ENCODE data around the gene LSG1. TPM values are rescaled to one million over a fixed set of nuclear protein-coding genes. Genes with fewer than 3 reads are reported as not detected.

The LSG1 gene
- polyA plus RNA-seq (2013, experiment 1 of 2), result 18.1 TPM
- polyA plus RNA-seq (2013, experiment 2 of 2), result 19.1 TPM

GRCh38 chr3:194671900-194672808 lies at the start of gene LSG1:
Gene LSG1, minus strand, starts transcription at chr3:194672191. Its CDS starts 29 bp downstream, at chr3:194672162.
- H3K27ac ChIP-seq (ENCODE audit: low read depth, low read length, severe bottlenecking), result peak within 1 kb of the TSS; percentile 87
- peaks cover 10% of the 10 kb centered on the region for H3K36me3 ChIP-seq (ENCODE audit: control insufficient read depth, insufficient read depth, low read length)
- peak within 1 kb of the TSS; percentile 99 for H3K4me3 ChIP-seq (ENCODE audit: extremely low read depth, insufficient read depth, low read length, poor library complexity, severe bottlenecking)
- WGBS, 2 experiments (ENCODE audit: insufficient coverage in 2 of 2), result 0% methylated on average over 48 to 49 of the region's 57 CpGs
- H3K4me1 ChIP-seq (ENCODE audit: control insufficient read depth, insufficient read depth, low read length, poor library complexity, severe bottlenecking), result no peaks in the 10 kb centered on the region
- no peaks in the 10 kb centered on the region for H3K9me3 ChIP-seq (ENCODE audit: control insufficient read depth, low read length)

GRCh38 chr3:194720048-194720447 lies 48.1 kb upstream of the LSG1 start:
- Histone ChIP-seq H3K4me3 (ENCODE audit: extremely low read depth, insufficient read depth, low read length, poor library complexity, severe bottlenecking) (no peak overlapping the region), H3K36me3 (ENCODE audit: control insufficient read depth, insufficient read depth, low read length) (no peaks in the 10 kb centered on the region)
- WGBS, 2 experiments (ENCODE audit: insufficient coverage in 2 of 2), result 83 to 95% methylated on average over 5 to 6 of the region's 6 CpGs

DNA sequence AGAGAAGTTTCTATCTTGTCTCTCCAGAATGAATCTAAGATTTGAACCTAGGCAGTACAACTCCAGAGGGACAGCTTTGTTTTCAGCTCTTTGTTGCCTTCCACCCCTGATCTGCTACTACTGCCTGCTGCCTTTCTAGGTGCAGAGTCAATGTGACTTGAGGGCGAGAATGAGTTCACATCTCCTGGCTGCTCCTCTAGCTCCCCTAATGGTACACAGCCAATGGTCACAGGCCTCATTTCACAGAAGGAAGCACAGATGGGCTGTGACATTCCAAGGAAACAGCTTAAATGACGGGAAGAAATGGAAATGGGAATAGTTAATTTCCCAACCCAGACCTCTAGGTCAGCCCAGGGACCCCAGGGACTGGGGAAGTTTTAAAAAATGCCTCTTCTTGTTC lies 46.1 kb upstream of the LSG1 start:
- Histone ChIP-seq H3K36me3 (ENCODE audit: control insufficient read depth, insufficient read depth, low read length) (no peaks in the 10 kb centered on the region), H3K4me3 (ENCODE audit: extremely low read depth, insufficient read depth, low read length, poor library complexity, severe bottlenecking) (no peak overlapping the region), H3K27ac (ENCODE audit: low read depth, low read length, severe bottlenecking) (no peak overlapping the region), H3K9me3 (ENCODE audit: control insufficient read depth, low read length) (no peaks in the 10 kb centered on the region), H3K4me1 (ENCODE audit: control insufficient read depth, insufficient read depth, low read length, poor library complexity, severe bottlenecking) (peaks cover 22% of the 10 kb centered on the region)
- 64% methylated on average over 2 of the region's 2 CpGs; no CpG with 5 or more reads in 1 of the 2 experiments for WGBS, 2 experiments (ENCODE audit: insufficient coverage in 2 of 2)

More at GRCh38 chr3:194720048-194720447, 48.1 kb upstream of the LSG1 start:
- no peak overlapping the region for H3K27ac ChIP-seq (ENCODE audit: low read depth, low read length, severe bottlenecking)
- H3K4me1 ChIP-seq (ENCODE audit: control insufficient read depth, insufficient read depth, low read length, poor library complexity, severe bottlenecking), result peaks cover 10% of the 10 kb centered on the region
- H3K9me3 ChIP-seq (ENCODE audit: control insufficient read depth, low read length), result no peaks in the 10 kb centered on the region

GRCh38 chr3:194715022-194715800 lies 43.2 kb upstream of the LSG1 start:
- H3K4me1 ChIP-seq (ENCODE audit: control insufficient read depth, insufficient read depth, low read length, poor library complexity, severe bottlenecking), result peaks cover 27% of the 10 kb centered on the region
- no peak overlapping the region for H3K4me3 ChIP-seq (ENCODE audit: extremely low read depth, insufficient read depth, low read length, poor library complexity, severe bottlenecking)
- H3K36me3 ChIP-seq (ENCODE audit: control insufficient read depth, insufficient read depth, low read length), result no peaks in the 10 kb centered on the region
- peak overlapping the region; percentile 10 for H3K27ac ChIP-seq (ENCODE audit: low read depth, low read length, severe bottlenecking)
- WGBS, 2 experiments (ENCODE audit: insufficient coverage in 2 of 2), result 86 to 90% methylated on average over 4 to 8 of the region's 8 CpGs
- no peaks in the 10 kb centered on the region for H3K9me3 ChIP-seq (ENCODE audit: control insufficient read depth, low read length)

GRCh38 chr3:194714564-194714963 lies 42.6 kb upstream of the LSG1 start:
- Histone ChIP-seq H3K27ac (ENCODE audit: low read depth, low read length, severe bottlenecking) (no peak overlapping the region), H3K9me3 (ENCODE audit: control insufficient read depth, low read length) (no peaks in the 10 kb centered on the region), H3K36me3 (ENCODE audit: control insufficient read depth, insufficient read depth, low read length) (no peaks in the 10 kb centered on the region), H3K4me1 (ENCODE audit: control insufficient read depth, insufficient read depth, low read length, poor library complexity, severe bottlenecking) (peaks cover 27% of the 10 kb centered on the region), H3K4me3 (ENCODE audit: extremely low read depth, insufficient read depth, low read length, poor library complexity, severe bottlenecking) (no peak overlapping the region)
- 88 to 100% methylated on average over 5 to 6 of the region's 6 CpGs for WGBS, 2 experiments (ENCODE audit: insufficient coverage in 2 of 2)

DNA sequence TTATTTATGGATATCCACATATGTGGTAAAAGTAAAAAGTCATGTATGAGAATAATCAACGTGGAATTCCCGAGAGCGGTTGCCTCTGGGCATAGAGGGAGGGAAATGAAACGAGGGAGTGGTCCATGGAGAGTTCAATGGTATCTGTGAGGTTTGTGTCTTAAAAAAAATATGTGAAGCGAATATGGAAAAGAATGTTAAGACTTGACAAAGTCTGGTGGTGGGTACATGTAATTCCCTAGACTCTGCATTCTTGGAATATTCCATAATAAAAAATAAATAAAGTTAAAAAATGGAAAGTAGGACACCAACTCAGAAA lies 42.1 kb upstream of the LSG1 start:
- Histone ChIP-seq H3K27ac (ENCODE audit: low read depth, low read length, severe bottlenecking) (no peak overlapping the region), H3K4me3 (ENCODE audit: extremely low read depth, insufficient read depth, low read length, poor library complexity, severe bottlenecking) (no peak overlapping the region), H3K4me1 (ENCODE audit: control insufficient read depth, insufficient read depth, low read length, poor library complexity, severe bottlenecking) (peaks cover 27% of the 10 kb centered on the region), H3K36me3 (ENCODE audit: control insufficient read depth, insufficient read depth, low read length) (no peaks in the 10 kb centered on the region), H3K9me3 (ENCODE audit: control insufficient read depth, low read length) (no peaks in the 10 kb centered on the region)
- WGBS, 2 experiments (ENCODE audit: insufficient coverage in 2 of 2), result 94 to 96% methylated on average over 5 of the region's 5 CpGs

DNA sequence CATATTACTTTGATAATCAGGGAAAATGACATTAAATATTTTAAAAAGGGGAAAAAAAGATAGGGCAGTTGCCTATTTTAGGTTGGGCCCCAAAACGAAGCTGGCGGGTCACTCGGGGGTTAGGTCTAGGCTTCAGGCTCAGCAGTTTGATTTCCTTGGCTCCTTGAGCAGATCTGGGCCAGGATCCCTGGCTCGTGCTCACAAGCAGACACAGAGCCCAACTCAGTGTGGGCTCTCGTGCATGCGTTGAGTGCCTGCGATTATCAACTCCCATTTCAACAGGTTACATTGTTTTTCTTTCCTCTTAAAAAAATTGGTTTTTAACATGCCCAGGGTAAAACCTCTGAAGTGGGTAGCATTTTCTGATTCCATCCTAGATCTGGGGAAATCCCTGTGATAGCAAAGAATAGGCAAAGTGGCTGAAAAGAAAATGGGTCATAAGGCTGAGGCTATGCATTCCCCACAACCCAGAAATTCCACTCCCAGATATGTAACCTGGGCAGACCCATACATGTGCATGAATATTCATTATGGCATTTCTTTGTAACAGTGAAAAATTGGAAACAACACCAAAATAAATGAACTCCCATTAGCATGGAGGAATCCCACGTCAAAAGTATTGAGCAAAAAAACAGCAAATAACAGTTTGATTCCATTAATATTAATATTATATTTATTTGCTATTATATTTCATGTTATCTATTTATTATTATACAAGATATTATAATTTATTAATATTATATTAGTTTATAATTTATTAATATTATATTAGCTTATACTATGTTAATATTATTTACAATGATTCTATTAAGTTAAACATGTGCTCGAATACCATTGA lies 41.5 kb upstream of the LSG1 start:
- Histone ChIP-seq H3K4me1 (ENCODE audit: control insufficient read depth, insufficient read depth, low read length, poor library complexity, severe bottlenecking) (peaks cover 27% of the 10 kb centered on the region), H3K4me3 (ENCODE audit: extremely low read depth, insufficient read depth, low read length, poor library complexity, severe bottlenecking) (no peak overlapping the region), H3K36me3 (ENCODE audit: control insufficient read depth, insufficient read depth, low read length) (no peaks in the 10 kb centered on the region), H3K9me3 (ENCODE audit: control insufficient read depth, low read length) (no peaks in the 10 kb centered on the region), H3K27ac (ENCODE audit: low read depth, low read length, severe bottlenecking) (peak overlapping the region; percentile 16)
- WGBS, 2 experiments (ENCODE audit: insufficient coverage in 2 of 2), result 87 to 91% methylated on average over 7 of the region's 9 CpGs

DNA sequence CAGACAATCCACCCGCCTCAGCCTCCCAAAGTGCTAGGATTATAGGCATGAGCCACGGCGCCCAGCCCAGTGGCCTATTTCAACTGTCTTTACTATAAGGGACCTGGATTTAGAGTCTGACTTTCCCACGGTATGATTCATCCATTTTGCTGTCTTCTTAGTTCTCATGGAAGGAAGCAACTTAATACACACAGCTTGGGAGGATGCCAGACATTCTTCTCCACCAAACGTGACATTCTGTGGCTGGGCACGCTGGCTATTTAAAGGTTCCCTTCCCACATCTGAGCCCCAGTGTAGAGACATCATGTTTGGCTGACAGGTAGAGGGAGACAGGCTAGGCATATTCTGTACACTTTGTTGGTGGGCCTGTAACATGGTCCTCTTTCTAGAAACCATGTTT lies 39.9 kb upstream of the LSG1 start:
- H3K27ac ChIP-seq (ENCODE audit: low read depth, low read length, severe bottlenecking), result peak overlapping the region; percentile 65
- no peaks in the 10 kb centered on the region for H3K36me3 ChIP-seq (ENCODE audit: control insufficient read depth, insufficient read depth, low read length)
- H3K4me3 ChIP-seq (ENCODE audit: extremely low read depth, insufficient read depth, low read length, poor library complexity, severe bottlenecking), result no peak overlapping the region
- H3K4me1 ChIP-seq (ENCODE audit: control insufficient read depth, insufficient read depth, low read length, poor library complexity, severe bottlenecking), result peaks cover 28% of the 10 kb centered on the region
- WGBS, 2 experiments (ENCODE audit: insufficient coverage in 2 of 2), result 88 to 94% methylated on average over 4 to 6 of the region's 6 CpGs
- H3K9me3 ChIP-seq (ENCODE audit: control insufficient read depth, low read length), result no peaks in the 10 kb centered on the region

DNA sequence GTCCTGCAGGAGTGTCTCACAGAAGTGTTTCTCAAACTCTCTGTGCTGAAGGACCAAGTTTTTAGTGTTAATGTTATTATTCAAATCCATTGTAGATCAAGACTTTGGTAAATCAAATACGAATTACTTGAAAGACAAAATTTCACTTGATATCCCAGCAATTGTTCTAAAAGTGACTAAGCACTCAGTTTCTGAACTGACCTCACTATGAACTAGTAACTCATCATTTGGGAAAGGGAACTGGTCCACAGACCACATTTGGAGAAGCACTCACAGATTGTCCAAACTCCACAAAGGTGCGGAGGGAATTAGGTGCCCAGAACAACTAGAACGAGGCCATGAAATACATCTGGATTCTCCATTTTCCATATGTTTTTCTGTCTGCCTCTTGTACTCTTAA lies 39.3 kb upstream of the LSG1 start:
- H3K27ac ChIP-seq (ENCODE audit: low read depth, low read length, severe bottlenecking), result peak overlapping the region; percentile 65
- H3K36me3 ChIP-seq (ENCODE audit: control insufficient read depth, insufficient read depth, low read length), result no peaks in the 10 kb centered on the region
- WGBS, 2 experiments (ENCODE audit: insufficient coverage in 2 of 2), result 100% methylated on average over 3 of the region's 3 CpGs
- peaks cover 34% of the 10 kb centered on the region for H3K4me1 ChIP-seq (ENCODE audit: control insufficient read depth, insufficient read depth, low read length, poor library complexity, severe bottlenecking)
- H3K9me3 ChIP-seq (ENCODE audit: control insufficient read depth, low read length), result no peaks in the 10 kb centered on the region
- no peak overlapping the region for H3K4me3 ChIP-seq (ENCODE audit: extremely low read depth, insufficient read depth, low read length, poor library complexity, severe bottlenecking)

DNA sequence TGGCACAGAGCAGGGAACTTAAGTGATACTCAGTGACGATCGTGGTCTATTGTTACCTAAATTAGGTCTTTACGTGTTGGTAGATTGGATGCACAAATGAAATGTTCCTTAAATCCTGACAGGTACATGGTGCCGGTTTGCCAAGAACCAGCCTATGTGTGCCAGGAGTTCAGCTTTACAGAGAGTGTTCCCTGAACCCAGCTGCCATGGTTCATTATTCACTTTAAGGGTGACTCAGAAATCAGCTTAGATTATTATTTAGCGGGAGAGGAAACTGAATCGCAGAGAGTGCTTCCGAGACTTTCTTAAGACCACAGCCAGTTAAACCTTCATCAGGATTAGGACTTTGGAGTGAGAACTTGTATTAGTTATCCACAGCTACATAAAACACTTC lies 35.2 kb upstream of the LSG1 start:
- Histone ChIP-seq H3K4me1 (ENCODE audit: control insufficient read depth, insufficient read depth, low read length, poor library complexity, severe bottlenecking) (peaks cover 15% of the 10 kb centered on the region), H3K27ac (ENCODE audit: low read depth, low read length, severe bottlenecking) (no peak overlapping the region), H3K9me3 (ENCODE audit: control insufficient read depth, low read length) (no peaks in the 10 kb centered on the region), H3K4me3 (ENCODE audit: extremely low read depth, insufficient read depth, low read length, poor library complexity, severe bottlenecking) (no peak overlapping the region), H3K36me3 (ENCODE audit: control insufficient read depth, insufficient read depth, low read length) (no peaks in the 10 kb centered on the region)
- 67 to 86% methylated on average over 4 to 6 of the region's 7 CpGs for WGBS, 2 experiments (ENCODE audit: insufficient coverage in 2 of 2)

Measured in mesodermal cell (in vitro differentiated cells).